Psoas muscle (tissue), 8 donors: ENCODE results near the gene ARL2BP. TPM values are rescaled to one million over a fixed set of nuclear protein-coding genes. Genes with fewer than 3 reads are reported as not detected.

Experiments
- ATAC-seq, 4 donors: fragments of 200-7000 bp; cut with Tn5 transposase; one replicate each; pipeline ENCODE4 v1.9.1; 2020; ENCODE audit warnings: moderate library complexity in 3 of 4, mild to moderate bottlenecking in 2 of 4
- DNase-seq, 2 donors: peaks; one replicate each; pipeline ENCODE4 v3.0.0-alpha.2; 2020
- H3K27ac ChIP-seq: fragments of 200-600 bp; one replicate; pipeline ENCODE4 v1.8.0; 2022
- H3K27me3 ChIP-seq, 3 donors: fragments of 200-600 bp in 1 of 3; one replicate each; pipeline versions ENCODE4 v1.6.1 to v1.8.0; 2013 to 2022; ENCODE audit warnings: low read length in 2 of 3, mild to moderate bottlenecking in 2 of 3, moderate library complexity in 1 of 3; ENCODE audit not compliant: insufficient read depth in 3 of 3
- H3K36me3 ChIP-seq, 2 donors: fragments of 200-600 bp in 1 of 2; one replicate each; pipeline versions ENCODE4 v1.6.1 to v1.8.0; 2013 to 2022; ENCODE audit warnings: low read depth in 1 of 2, mild to moderate bottlenecking in 1 of 2, moderate library complexity in 1 of 2; ENCODE audit not compliant: insufficient read depth in 1 of 2
- H3K4me1 ChIP-seq: fragments of 200-600 bp; one replicate; pipeline ENCODE4 v1.8.0; 2022
- H3K4me3 ChIP-seq: fragments of 200-600 bp; one replicate; pipeline ENCODE4 v1.8.0; 2022; ENCODE audit warnings: mild to moderate bottlenecking
- H3K9me3 ChIP-seq: fragments of 200-600 bp; one replicate; pipeline ENCODE4 v1.8.0; 2022
- CTCF ChIP-seq: fragments of 200-600 bp; IDR thresholded peaks from one replicate; pipeline ENCODE4 v1.8.0; 2022; ENCODE audit warnings: antibody characterized with exemption
- WGBS, 3 donors: extraction: QIAGEN DNeasy Blood & Tissue Kit; methylation state at CpG; one replicate each; pipeline versions ENCODE4 v1.1.6 to v1.1.7; 2013; 5-methylcytosine and 5-hydroxymethylcytosine counted together
- intact Hi-C, 2 donors: fragments of 100-400 bp; cut with DNase I; formaldehyde crosslinking; loops; one replicate each; pipeline versions ENCODE4 v1.11.0 to v1.14.2; 2022
- polyA plus RNA-seq, 3 donors: library from polyadenylated mRNA; stranded (reverse); fragments of 200-250 nt; gene quantifications; one replicate each; pipeline ENCODE4 v1.2.3, GENCODE V29; 2013
- total RNA-seq, 4 donors: library from RNA; stranded (reverse); fragmentation: NEBNext Ultra II Directional in 2 of 4; extraction: Animal tissue kit (Norgen Biotek cat#: 25700) in 2 of 4; gene quantifications; one replicate each; pipeline versions ENCODE4 v1.2.1 to v1.2.4, GENCODE V29; 2021 to 2023
- donor health status: healthy with polysubstance abuse.
- donor health status: DM: no; HTN: no; CAD: no; lungs with moderate emphysema.
- donor health status: Bipolar disorder and iron deficiency.
- donor health status: healthy.
- donor health status: DM: yes; HTN: yes; CAD: no.
- donor health status: DM: no; HTN: no; CAD: no.
- donor health status: DM: no; HTN: no; CAD: no.
- donor health status: DM: yes; HTN: yes; CAD: no.

Gene ARL2BP
- total and polyA plus RNA-seq, 7 donors: 25.2 to 88.3 (median 39.9) TPM

GRCh38 chr16:57236022-57236350, 9.1 kb upstream of the ARL2BP start:
- no peak for TF ChIP-seq CTCF
- ATAC-seq: no peak
- H3K9me3 ChIP-seq: no peaks in the 10 kb centered on the region
- H3K4me3 ChIP-seq: no peak overlapping the region
- intact Hi-C loops: no loop called here
- no peak for DNase-seq
- H3K4me1 ChIP-seq: no peaks in the 10 kb centered on the region
- H3K36me3 ChIP-seq: peaks cover 8 to 94% of the 10 kb centered on the region in 2 donors
- no peaks in the 10 kb centered on the region for H3K27me3 ChIP-seq
- H3K27ac ChIP-seq: no peak overlapping the region

DNA sequence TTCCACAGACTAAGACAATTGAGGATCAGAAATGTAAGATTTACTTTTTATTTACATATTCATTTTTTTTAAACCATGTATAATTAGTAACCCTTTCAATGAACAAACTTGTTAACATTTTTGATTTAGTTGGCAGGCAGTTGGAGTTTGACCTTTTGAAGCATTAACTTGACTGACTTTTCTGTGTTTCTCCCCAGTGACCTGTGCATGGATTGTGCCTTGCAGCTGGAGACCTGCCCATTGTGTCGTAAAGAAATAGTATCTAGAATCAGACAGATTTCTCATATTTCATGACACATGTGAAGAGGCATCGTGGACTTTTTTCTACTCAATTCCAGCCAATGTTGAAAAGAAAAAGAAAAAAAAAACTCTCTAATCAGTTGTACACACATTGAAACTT, 6.4 kb upstream of the ARL2BP start:
- no peak overlapping the region for H3K27ac ChIP-seq
- 37 to 52% (median 42%) methylated on average over 2 of the region's 2 CpGs for WGBS, 3 donors
- no peaks in the 10 kb centered on the region for H3K4me1 ChIP-seq
- ATAC-seq (no peak), DNase-seq (no peak)
- H3K4me3 ChIP-seq: no peak overlapping the region
- TF ChIP-seq CTCF: no peak
- intact Hi-C loops: no loop called here
- peaks cover 3 to 67% of the 10 kb centered on the region in 2 donors for H3K36me3 ChIP-seq
- no peaks in the 10 kb centered on the region for H3K9me3 ChIP-seq
- no peaks in the 10 kb centered on the region for H3K27me3 ChIP-seq

- no peak overlapping the region for H3K27ac ChIP-seq
- intact Hi-C loops: no loop called here
- DNase-seq (no peak), ATAC-seq (no peak)
- WGBS, 3 donors: 60 to 70% (median 66%) methylated on average over 2 of the region's 2 CpGs
- no peaks in the 10 kb centered on the region for H3K9me3 ChIP-seq
- no peak for TF ChIP-seq CTCF
- H3K4me3 ChIP-seq: no peak overlapping the region
- no peaks in the 10 kb centered on the region for H3K27me3 ChIP-seq
- H3K4me1 ChIP-seq: no peaks in the 10 kb centered on the region
- H3K36me3 ChIP-seq: peaks cover under 1 to 62% of the 10 kb centered on the region in 2 donors
Measured at GRCh38 chr16:57239107-57239506, 6.0 kb upstream of the ARL2BP start.

- Histone ChIP-seq H3K4me1 (peaks cover 2% of the 10 kb centered on the region), H3K27me3 (no peaks in the 10 kb centered on the region), H3K36me3 (peaks cover 0 to 45% of the 10 kb centered on the region in 2 donors), H3K27ac (no peak overlapping the region), H3K4me3 (no peak overlapping the region), H3K9me3 (no peaks in the 10 kb centered on the region)
- intact Hi-C loops: loop anchor here (5.0 kb wide), 1 partner anchor 54 kb away; the partner anchor contains the start of genes PSME3IP1 (in 2 of the 2) and RSPRY1 (in 2 of the 2)
- ATAC-seq (no peak), DNase-seq (no peak)
- WGBS, 3 donors: 88 to 94% (median 91%) methylated on average over 2 of the region's 2 CpGs
- TF ChIP-seq CTCF: no peak
Measured at GRCh38 chr16:57240851-57241250, 4.2 kb upstream of the ARL2BP start.

- no peaks in the 10 kb centered on the region for H3K9me3 ChIP-seq
- H3K4me3 ChIP-seq: no peak overlapping the region
- peaks cover 8% of the 10 kb centered on the region for H3K4me1 ChIP-seq
- 46 to 52% (median 52%) methylated on average over 2 of the region's 2 CpGs for WGBS, 3 donors
- no peak for ATAC-seq
- intact Hi-C loops: loop anchor here (5.0 kb wide), 1 partner anchor 55 kb away; the partner anchor contains the start of genes PSME3IP1 (in 2 of the 2) and RSPRY1 (in 2 of the 2)
- no peak for TF ChIP-seq CTCF
- peaks cover 1 to 45% of the 10 kb centered on the region in 2 donors for H3K36me3 ChIP-seq
- H3K27me3 ChIP-seq: no peaks in the 10 kb centered on the region
- H3K27ac ChIP-seq: no peak overlapping the region
- DNase-seq: no peak
Measured at GRCh38 chr16:57242650-57243049, 2.4 kb upstream of the ARL2BP start.
